Forelimb muscle (tissue), 1 donor: ENCODE results near the gene CCDC170. TPM values are rescaled to one million over a fixed set of nuclear protein-coding genes. Genes with fewer than 3 reads are reported as not detected.

Experiments used
- DNase-seq: peaks from one replicate; pipeline ENCODE4 v3.0.0-alpha.2; 2013; ENCODE audit warnings: low read depth
- polyA plus RNA-seq: library from polyadenylated mRNA; unstranded; fragments of 120-200 nt; gene quantifications from one replicate; pipeline ENCODE4 v1.2.1, GENCODE V29; 2013; ENCODE audit not compliant: insufficient read length

CCDC170 gene
- polyA plus RNA-seq, 1 donor, result 0.49 TPM

GRCh38 chr6:151656392-151656791 is 162.6 kb downstream of the CCDC170 start:
- DNase-seq, result no peak

DNA sequence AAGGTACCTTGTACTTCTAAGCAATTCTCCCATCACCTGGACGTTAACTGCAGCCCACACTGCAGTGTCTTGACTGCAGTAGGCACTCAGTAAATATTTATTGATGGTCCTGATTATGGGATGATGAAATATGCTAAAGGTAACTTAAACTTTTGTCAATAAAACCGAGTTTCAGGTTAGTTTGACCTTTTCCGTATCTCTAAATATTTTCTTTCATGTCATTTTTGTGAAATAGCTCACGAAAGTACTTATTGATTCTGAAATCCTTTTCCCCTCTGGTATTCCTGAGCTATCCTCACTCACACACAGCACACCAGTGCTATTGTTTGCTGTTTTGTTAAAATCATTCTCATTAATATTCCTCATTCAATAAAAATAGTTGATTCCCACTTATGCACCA is 164.3 kb downstream of the CCDC170 start:
- no peak for DNase-seq

GRCh38 chr6:151659212-151659611 is 165.4 kb downstream of the CCDC170 start:
- DNase-seq, result no peak

DNA sequence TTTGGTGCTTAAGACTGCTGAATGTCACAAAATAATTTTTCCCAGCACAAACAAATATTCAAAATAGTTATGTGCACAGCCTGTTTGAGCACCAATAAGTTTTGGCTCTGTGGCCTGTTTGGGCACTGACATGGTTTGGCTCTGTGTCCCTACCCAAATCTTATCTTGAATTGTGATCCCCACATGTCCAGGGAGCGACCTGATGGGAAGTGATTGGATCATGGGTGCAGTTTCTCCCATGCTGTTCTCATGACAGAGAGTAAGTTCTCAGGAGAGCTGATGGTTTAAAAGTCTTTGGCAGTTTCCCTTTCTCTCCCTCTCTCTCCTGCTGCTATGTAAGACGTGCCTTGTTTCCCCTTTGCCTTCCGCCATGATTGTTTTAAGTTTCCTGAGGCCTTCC is 167.7 kb downstream of the CCDC170 start:
- no peak for DNase-seq

- no peak for DNase-seq
Observed at GRCh38 chr6:151661928-151662327, 168.1 kb downstream of the CCDC170 start.

GRCh38 chr6:151663559-151663958 is 169.7 kb downstream of the CCDC170 start:
- no peak for DNase-seq

GRCh38 chr6:151664390-151664789 is 170.6 kb downstream of the CCDC170 start:
- no peak for DNase-seq

GRCh38 chr6:151665329-151665728 is 171.5 kb downstream of the CCDC170 start:
- DNase-seq, result no peak

GRCh38 chr6:151666526-151666925 is 172.7 kb downstream of the CCDC170 start:
- DNase-seq, result no peak

GRCh38 chr6:151669208-151669560 is 175.4 kb downstream of the CCDC170 start:
- DNase-seq, result no peak

DNA sequence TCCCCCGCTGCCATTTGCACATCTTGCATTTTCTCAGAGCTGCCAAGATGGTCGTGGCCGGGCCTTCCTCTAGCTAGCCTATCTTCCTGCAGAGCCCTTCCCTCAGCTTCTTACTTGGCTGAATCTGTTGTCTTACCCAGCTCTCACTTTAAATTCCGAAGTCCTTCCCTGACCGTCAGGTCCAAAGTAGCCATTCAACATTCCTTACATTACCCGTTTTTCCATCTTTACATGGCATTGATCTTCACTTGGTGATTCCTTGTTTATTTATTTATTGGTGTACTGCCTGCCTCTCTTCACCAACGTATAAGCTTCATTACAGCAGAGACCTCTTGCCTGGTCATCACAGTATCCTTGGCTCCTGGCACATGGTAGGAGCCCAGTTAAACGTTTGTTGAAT is 176.3 kb downstream of the CCDC170 start:
- no peak for DNase-seq

Other genes with a start within 250 kb of the CCDC170 start
- 9.5 TPM for gene ZBTB2, start 102.5 kb upstream of the CCDC170 start, polyA plus RNA-seq
- 20.4 TPM for gene RMND1, start 41.9 kb upstream of the CCDC170 start, polyA plus RNA-seq